GM12875 (cell line): ENCODE measurements around the gene LUZP1.
A peak's percentile ranks its signal among the peaks of the same experiment; 100 is the strongest.

Experiments
- H3K4me3 ChIP-seq: one replicate; pipeline ENCODE4 v1.5.1; 2011; ENCODE audit warnings: low read depth, low read length, control low read depth
- CTCF ChIP-seq: IDR thresholded peaks from 2 replicates; pipeline ENCODE4 v1.5.1; 2011; ENCODE audit warnings: low read depth, mild to moderate bottlenecking, control low read depth, inconsistent platforms, low read length, moderate library complexity, borderline replicate concordance; ENCODE audit not compliant: insufficient read depth

Gene LUZP1

GRCh38 chr1:23098463-23099170 lies 70.0 kb downstream of the LUZP1 start:
- TF ChIP-seq CTCF, result peak; percentile 85
- H3K4me3 ChIP-seq, result no peak overlapping the region

- no peak for TF ChIP-seq CTCF
- no peak overlapping the region for H3K4me3 ChIP-seq
These were observed 71.3 kb downstream of the LUZP1 start for GRCh38 chr1:23097316-23097715.

- TF ChIP-seq CTCF, result no peak
- H3K4me3 ChIP-seq, result no peak overlapping the region
These were observed 76.2 kb downstream of the LUZP1 start for GRCh38 chr1:23092447-23092846.

GRCh38 chr1:23091545-23091944 lies 77.1 kb downstream of the LUZP1 start:
- no peak overlapping the region for H3K4me3 ChIP-seq
- TF ChIP-seq CTCF, result no peak

GRCh38 chr1:23090056-23090455 lies 78.6 kb downstream of the LUZP1 start:
- TF ChIP-seq CTCF, result no peak
- no peak overlapping the region for H3K4me3 ChIP-seq

- TF ChIP-seq CTCF, result no peak
These were observed 80.6 kb downstream of the LUZP1 start for GRCh38 chr1:23088027-23088426.

GRCh38 chr1:23085696-23086095 lies 83.0 kb downstream of the LUZP1 start:
- TF ChIP-seq CTCF, result no peak
- H3K4me3 ChIP-seq, result no peak overlapping the region

More at GRCh38 chr1:23088027-23088426, 80.6 kb downstream of the LUZP1 start:
- no peak overlapping the region for H3K4me3 ChIP-seq
